ENCODE results near the gene OR10J5. TPM values are rescaled to one million over a fixed set of nuclear protein-coding genes. Genes with fewer than 3 reads are reported as not detected.
"Not testable (repeated sequence)": the region's sequence is repeated elsewhere in the genome, so short reads cannot be mapped to it uniquely, and the experiment has no call there.

OR10J5 gene, protein sequence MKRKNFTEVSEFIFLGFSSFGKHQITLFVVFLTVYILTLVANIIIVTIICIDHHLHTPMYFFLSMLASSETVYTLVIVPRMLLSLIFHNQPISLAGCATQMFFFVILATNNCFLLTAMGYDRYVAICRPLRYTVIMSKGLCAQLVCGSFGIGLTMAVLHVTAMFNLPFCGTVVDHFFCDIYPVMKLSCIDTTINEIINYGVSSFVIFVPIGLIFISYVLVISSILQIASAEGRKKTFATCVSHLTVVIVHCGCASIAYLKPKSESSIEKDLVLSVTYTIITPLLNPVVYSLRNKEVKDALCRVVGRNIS
- not detected for total RNA-seq
- 0 reads per million in 2 donors for total RNA-seq

DNA sequence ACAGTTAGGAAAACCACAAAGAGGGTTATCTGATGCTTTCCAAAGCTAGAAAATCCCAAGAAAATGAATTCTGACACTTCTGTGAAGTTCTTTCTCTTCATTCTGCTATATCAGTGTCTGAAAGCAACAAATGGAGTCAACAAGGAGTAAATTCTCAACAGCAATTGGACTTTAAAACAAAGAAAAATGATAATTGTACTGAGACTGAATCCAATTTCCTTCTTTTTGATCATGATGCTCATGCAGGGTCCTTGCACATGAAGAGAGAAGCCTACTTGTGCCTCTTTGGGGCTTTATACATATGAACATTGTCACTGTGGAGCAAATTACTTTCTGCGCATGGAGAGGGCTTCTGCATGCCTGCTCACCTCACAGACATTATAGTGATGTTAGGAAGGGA, at the start of gene OR10J5:
Gene OR10J5, minus strand, starts transcription at position 101 of the 400 bp plus-strand sequence. Its CDS starts 0 bp downstream, at position 101.
- no peaks in the 10 kb centered on the region for H3K9me3 ChIP-seq (ENCODE audit: control insufficient read depth, low read length, poor library complexity, severe bottlenecking)
- Mint-ChIP-seq H3K4me1 (no peaks in the 10 kb centered on the region), H3K27me3 (peaks cover 27% of the 10 kb centered on the region), H3K4me3 (no peak within 1 kb of the TSS), H3K36me3 (ENCODE audit: low read depth) (no peaks in the 10 kb centered on the region), H3K27ac (no peak within 1 kb of the TSS)
- DNase-seq: no peak
- ATAC-seq: no peak

DNA sequence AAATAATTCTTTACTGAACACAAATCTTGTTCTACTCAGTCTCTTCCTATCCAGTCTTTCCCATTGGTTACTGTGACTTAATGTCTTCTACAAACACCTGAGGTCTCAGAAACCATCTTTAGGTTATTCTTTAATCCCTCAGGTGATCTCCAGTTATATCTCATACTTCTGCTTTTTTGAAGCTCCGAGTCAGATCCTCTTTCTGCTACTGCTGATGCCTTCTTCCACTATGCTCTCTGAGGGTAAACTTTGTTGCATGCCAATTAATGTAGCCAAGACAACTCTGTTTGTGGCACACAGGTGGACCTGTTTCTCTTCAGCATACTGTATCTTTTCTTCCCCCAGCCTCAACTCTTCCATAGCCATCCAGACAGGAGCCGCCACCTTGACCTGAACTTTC, 48.7 kb upstream of the OR10J5 start:
- no peaks in the 10 kb centered on the region for H3K36me3 Mint-ChIP-seq (ENCODE audit: low read depth)
- H3K4me3 Mint-ChIP-seq: no peak overlapping the region
- no peak for ATAC-seq
- H3K4me1 Mint-ChIP-seq: no peaks in the 10 kb centered on the region
- H3K9me3 ChIP-seq (ENCODE audit: control insufficient read depth, low read length, poor library complexity, severe bottlenecking): no peaks in the 10 kb centered on the region
- no peak overlapping the region for H3K27ac Mint-ChIP-seq
- peaks cover 17% of the 10 kb centered on the region for H3K27me3 Mint-ChIP-seq
- no peak for DNase-seq

DNA sequence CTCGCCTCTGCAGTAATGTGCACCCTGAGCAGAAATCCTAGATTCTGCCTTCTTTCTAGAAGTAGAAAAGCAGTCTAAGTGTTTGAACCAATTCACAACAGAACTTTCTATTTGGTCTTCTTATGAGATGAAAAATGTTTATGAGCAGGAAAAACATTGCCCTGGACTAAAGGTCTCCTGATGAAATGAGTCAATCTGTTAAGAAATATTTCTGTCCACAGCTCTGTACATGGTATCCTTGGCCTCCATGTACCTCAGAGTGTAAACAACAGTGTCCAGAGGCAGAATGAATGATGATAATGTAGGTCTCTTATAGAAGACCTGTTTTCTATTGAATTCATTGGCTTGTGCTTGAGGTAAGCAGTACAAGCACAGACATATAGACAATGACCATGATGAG, 45.6 kb upstream of the OR10J5 start:
- no peak for ATAC-seq
- no peak for DNase-seq
- peaks cover 17% of the 10 kb centered on the region for H3K27me3 Mint-ChIP-seq
- peaks cover 2% of the 10 kb centered on the region for H3K36me3 Mint-ChIP-seq (ENCODE audit: low read depth)
- H3K4me1 Mint-ChIP-seq: no peaks in the 10 kb centered on the region
- H3K9me3 ChIP-seq (ENCODE audit: control insufficient read depth, low read length, poor library complexity, severe bottlenecking): no peaks in the 10 kb centered on the region
- H3K27ac Mint-ChIP-seq: no peak overlapping the region
- no peak overlapping the region for H3K4me3 Mint-ChIP-seq

DNA sequence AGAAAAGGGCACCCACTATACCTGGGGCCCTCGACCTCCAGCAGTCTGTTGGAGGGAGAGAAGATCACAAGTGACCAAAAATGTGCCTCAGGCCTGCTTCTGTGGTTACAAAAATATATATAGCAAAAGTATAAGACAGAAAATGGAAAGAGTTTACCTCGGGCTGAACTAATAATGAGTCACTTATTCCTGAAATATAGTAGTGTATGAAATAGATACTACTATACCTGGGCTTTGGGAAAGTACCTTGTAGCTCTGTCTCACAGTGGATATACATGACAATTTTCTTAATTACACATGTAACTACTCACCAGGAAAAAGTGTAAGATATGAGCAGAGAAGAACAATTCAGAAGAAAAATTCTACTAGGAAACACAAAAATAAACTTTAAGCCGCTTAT, 44.5 kb upstream of the OR10J5 start:
- H3K9me3 ChIP-seq (ENCODE audit: control insufficient read depth, low read length, poor library complexity, severe bottlenecking): no peaks in the 10 kb centered on the region
- H3K4me1 Mint-ChIP-seq: no peaks in the 10 kb centered on the region
- H3K4me3 Mint-ChIP-seq: no peak overlapping the region
- H3K27ac Mint-ChIP-seq: no peak overlapping the region
- H3K27me3 Mint-ChIP-seq: peaks cover 24% of the 10 kb centered on the region
- peaks cover 2% of the 10 kb centered on the region for H3K36me3 Mint-ChIP-seq (ENCODE audit: low read depth)
- DNase-seq: no peak
- no peak for ATAC-seq

DNA sequence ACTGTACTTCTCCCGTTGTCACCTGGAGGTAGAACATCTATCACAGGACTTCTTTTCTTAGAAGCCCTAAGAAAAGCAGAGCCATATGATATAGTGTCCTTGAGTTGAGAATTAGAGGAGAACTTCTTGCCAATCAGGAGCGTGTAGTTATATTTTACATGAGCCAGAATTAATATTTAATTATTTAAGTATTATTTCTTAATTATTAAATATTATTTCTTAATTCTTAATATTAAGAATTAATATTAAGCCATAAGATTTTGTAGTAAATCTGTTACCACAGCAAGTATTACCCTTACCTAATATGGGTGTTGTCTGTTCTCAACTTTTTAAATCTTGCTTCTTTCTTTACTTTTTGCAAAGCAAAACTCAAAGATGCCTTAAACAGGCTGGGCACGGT, 41.6 kb upstream of the OR10J5 start:
- DNase-seq (no peak), ATAC-seq (no peak)
- H3K9me3 ChIP-seq (ENCODE audit: control insufficient read depth, low read length, poor library complexity, severe bottlenecking): no peaks in the 10 kb centered on the region
- H3K4me1 Mint-ChIP-seq: no peaks in the 10 kb centered on the region
- H3K36me3 Mint-ChIP-seq (ENCODE audit: low read depth): peaks cover 2% of the 10 kb centered on the region
- no peak overlapping the region for H3K27ac Mint-ChIP-seq
- H3K27me3 Mint-ChIP-seq: peaks cover 36% of the 10 kb centered on the region
- H3K4me3 Mint-ChIP-seq: no peak overlapping the region

DNA sequence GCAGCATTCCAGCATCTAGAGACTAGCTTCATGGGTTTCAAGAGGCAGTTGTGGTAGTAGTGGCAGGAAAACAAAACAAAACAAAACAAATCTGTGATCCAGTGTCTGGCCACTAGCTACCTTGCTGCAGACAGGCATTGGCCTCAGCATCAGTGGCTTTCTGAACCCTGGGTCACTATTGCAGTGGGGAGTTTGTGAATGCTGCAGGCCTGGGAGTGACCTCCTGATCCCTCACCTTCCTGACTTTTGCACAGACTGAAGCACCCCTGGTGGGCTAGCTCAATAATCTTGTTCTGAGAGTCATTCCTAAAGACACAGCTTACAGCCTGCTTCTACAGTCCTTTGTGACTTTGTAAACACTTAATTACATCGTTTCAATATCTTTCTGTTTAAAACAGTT, 26.9 kb upstream of the OR10J5 start:
- H3K36me3 Mint-ChIP-seq (ENCODE audit: low read depth): no peaks in the 10 kb centered on the region
- H3K27me3 Mint-ChIP-seq: peaks cover 17% of the 10 kb centered on the region
- no peaks in the 10 kb centered on the region for H3K9me3 ChIP-seq (ENCODE audit: control insufficient read depth, low read length, poor library complexity, severe bottlenecking)
- H3K4me1 Mint-ChIP-seq: no peaks in the 10 kb centered on the region
- no peak for ATAC-seq
- H3K4me3 Mint-ChIP-seq: no peak overlapping the region
- no peak overlapping the region for H3K27ac Mint-ChIP-seq
- DNase-seq: no peak

DNA sequence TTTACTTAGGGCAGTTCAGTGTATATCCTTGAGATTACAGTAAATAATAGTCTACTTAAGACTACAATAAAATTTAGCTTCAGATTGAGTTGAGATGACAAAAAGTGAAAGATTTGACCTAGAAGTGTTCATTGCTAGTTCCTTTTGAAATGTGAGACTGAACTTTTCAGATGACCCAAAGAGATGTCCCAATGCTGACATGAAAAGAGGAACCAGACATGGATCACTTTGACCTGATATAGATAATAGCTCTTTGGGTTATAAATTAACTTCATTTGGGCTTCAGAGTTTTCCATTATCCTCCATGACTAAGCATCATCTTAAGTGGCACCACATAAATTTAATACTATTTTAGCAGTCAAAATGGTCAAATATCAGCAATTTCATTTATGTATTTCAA, 25.7 kb upstream of the OR10J5 start:
- H3K4me1 Mint-ChIP-seq: no peaks in the 10 kb centered on the region
- DNase-seq: no peak
- peaks cover 20% of the 10 kb centered on the region for H3K27me3 Mint-ChIP-seq
- no peak for ATAC-seq
- H3K9me3 ChIP-seq (ENCODE audit: control insufficient read depth, low read length, poor library complexity, severe bottlenecking): no peaks in the 10 kb centered on the region
- H3K27ac Mint-ChIP-seq: no peak overlapping the region
- H3K4me3 Mint-ChIP-seq: no peak overlapping the region
- H3K36me3 Mint-ChIP-seq (ENCODE audit: low read depth): no peaks in the 10 kb centered on the region

DNA sequence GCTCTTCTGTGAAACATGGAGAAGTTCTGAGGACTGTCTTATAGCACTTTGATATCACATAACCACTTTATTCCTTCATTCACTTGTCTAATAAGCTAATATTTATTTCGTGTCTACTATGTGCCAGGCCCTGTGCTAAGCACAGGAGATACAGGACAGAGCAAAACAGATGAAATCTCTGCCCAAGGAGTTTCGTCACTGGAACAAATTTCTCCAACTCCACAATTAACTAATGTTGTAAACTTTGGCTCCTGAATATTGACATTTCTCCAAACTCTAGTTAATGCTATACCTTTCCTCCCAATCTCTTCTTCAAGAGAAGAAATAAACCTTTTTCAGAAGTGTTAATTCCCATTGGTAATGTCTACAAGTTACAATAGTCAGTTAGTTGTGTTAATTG, 24.8 kb upstream of the OR10J5 start:
- no peak overlapping the region for H3K4me3 Mint-ChIP-seq
- no peaks in the 10 kb centered on the region for H3K9me3 ChIP-seq (ENCODE audit: control insufficient read depth, low read length, poor library complexity, severe bottlenecking)
- H3K27ac Mint-ChIP-seq: no peak overlapping the region
- ATAC-seq: no peak
- DNase-seq: no peak
- no peaks in the 10 kb centered on the region for H3K4me1 Mint-ChIP-seq
- H3K27me3 Mint-ChIP-seq: peaks cover 20% of the 10 kb centered on the region
- no peaks in the 10 kb centered on the region for H3K36me3 Mint-ChIP-seq (ENCODE audit: low read depth)

DNA sequence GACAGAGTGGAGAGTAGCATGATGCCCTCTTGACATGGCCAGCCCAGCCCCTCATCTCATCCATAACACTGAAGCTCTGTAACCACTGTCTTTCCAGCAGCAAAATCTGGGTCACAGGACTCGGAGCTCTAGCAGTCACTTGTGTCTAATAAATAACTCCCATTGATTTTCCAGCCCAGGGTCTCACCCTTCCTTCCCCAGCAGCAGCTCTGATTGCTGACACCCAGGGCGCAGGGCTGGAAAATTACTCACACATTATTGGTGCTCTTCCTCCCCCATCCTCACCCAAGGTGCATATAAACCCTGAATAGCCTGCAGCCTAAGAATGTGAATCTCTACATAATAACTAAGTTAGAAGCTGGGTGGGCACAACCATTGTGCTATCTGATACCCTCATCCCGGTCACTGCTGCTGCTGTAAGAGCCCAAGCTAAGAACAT, 21.1 kb upstream of the OR10J5 start:
- H3K27ac Mint-ChIP-seq: no peak overlapping the region
- no peak for ATAC-seq
- H3K36me3 Mint-ChIP-seq (ENCODE audit: low read depth): no peaks in the 10 kb centered on the region
- H3K27me3 Mint-ChIP-seq: peaks cover 21% of the 10 kb centered on the region
- H3K4me1 Mint-ChIP-seq: no peaks in the 10 kb centered on the region
- no peak for DNase-seq
- no peaks in the 10 kb centered on the region for H3K9me3 ChIP-seq (ENCODE audit: control insufficient read depth, low read length, poor library complexity, severe bottlenecking)
- no peak overlapping the region for H3K4me3 Mint-ChIP-seq

DNA sequence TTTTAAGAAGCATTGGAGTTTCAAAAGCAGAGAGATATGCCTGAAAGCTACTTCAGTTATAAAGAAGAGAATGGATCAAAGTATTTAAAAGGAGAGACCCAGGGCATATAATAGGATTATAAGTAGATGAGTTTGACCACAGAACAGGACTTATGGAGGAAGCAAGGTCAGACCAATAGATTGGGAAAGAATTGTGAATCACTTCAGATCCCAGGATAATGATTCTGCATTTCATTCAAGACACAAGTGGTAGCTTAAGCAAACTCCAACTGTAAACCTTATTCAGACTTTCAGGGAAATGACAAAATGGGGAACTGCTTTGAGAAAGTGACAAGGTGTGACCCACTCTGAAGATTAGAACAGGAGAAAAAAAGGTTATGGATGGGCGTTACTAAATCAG, 18.9 kb upstream of the OR10J5 start:
- Mint-ChIP-seq H3K4me1 (no peaks in the 10 kb centered on the region), H3K27me3 (peaks cover 24% of the 10 kb centered on the region), H3K4me3 (no peak overlapping the region), H3K36me3 (ENCODE audit: low read depth) (no peaks in the 10 kb centered on the region), H3K27ac (no peak overlapping the region)
- no peaks in the 10 kb centered on the region for H3K9me3 ChIP-seq (ENCODE audit: control insufficient read depth, low read length, poor library complexity, severe bottlenecking)
- ATAC-seq (no peak), DNase-seq (no peak)

DNA sequence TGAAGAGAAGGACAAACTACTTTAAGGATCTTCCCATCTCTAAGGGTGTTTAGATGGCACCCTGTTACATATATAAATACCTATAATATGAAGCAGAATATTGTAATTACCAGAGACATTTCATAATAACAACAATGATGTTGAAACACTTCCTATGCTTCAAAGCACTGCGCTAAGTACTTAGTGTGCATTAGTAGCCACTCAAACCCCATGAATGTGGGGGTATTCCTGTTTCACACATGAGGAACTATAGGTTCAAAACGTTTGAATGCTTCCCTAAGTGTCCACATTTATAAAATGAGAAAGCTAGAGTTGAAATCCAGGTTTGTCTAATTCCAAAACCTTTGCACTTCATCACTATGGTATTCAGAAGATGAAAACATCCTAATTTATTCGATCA, 18.5 kb upstream of the OR10J5 start:
- DNase-seq (no peak), ATAC-seq (no peak)
- peaks cover 24% of the 10 kb centered on the region for H3K27me3 Mint-ChIP-seq
- no peaks in the 10 kb centered on the region for H3K4me1 Mint-ChIP-seq
- H3K9me3 ChIP-seq (ENCODE audit: control insufficient read depth, low read length, poor library complexity, severe bottlenecking): no peaks in the 10 kb centered on the region
- no peak overlapping the region for H3K4me3 Mint-ChIP-seq
- H3K36me3 Mint-ChIP-seq (ENCODE audit: low read depth): no peaks in the 10 kb centered on the region
- no peak overlapping the region for H3K27ac Mint-ChIP-seq

DNA sequence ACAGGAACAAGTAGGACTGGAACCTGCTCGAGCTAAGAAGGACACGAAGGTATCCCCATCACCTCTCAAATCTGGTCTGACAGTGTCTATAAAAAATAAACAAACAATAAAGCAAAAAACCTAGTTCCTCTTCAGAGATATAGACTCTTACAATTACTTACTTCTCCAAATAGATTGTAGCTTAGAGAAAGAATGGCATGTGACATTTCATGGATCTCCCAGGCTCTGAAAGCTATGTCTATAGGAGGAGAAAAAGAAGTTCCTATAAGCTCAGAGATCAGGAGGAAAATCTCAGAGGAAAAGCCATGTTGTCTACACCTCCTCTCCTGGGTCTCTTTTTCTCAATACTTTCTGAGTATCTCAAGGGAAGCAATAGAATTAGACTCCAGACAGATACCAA, 12.3 kb upstream of the OR10J5 start:
- peaks cover 34% of the 10 kb centered on the region for H3K27me3 Mint-ChIP-seq
- no peak overlapping the region for H3K27ac Mint-ChIP-seq
- H3K9me3 ChIP-seq (ENCODE audit: control insufficient read depth, low read length, poor library complexity, severe bottlenecking): no peaks in the 10 kb centered on the region
- H3K4me1 Mint-ChIP-seq: no peaks in the 10 kb centered on the region
- ATAC-seq (no peak), DNase-seq (no peak)
- H3K4me3 Mint-ChIP-seq: no peak overlapping the region
- H3K36me3 Mint-ChIP-seq (ENCODE audit: low read depth): no peaks in the 10 kb centered on the region

DNA sequence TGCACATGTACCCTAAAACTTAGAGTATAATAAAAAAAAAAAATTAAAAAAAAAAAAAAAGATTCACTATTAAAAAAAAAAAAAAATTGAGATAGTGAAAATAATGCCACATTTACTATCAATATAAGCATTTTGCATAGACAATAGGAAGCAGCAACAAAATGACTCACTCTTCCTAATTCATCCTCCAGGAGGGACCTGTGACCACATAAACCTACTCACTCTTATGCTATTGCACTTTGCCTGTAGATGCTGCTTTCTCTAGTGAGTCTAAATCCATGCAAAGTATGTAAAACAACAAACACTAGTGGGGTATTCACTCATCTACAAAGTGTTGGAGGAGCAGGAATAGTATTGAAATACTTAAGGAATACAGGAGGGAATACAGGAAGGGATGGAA, 2.9 kb downstream of the OR10J5 start:
- no peaks in the 10 kb centered on the region for H3K36me3 Mint-ChIP-seq (ENCODE audit: low read depth)
- ATAC-seq (no peak), DNase-seq (no peak)
- no peaks in the 10 kb centered on the region for H3K9me3 ChIP-seq (ENCODE audit: control insufficient read depth, low read length, poor library complexity, severe bottlenecking)
- H3K27me3 Mint-ChIP-seq: peaks cover 27% of the 10 kb centered on the region
- H3K27ac Mint-ChIP-seq: no peak overlapping the region
- no peaks in the 10 kb centered on the region for H3K4me1 Mint-ChIP-seq
- H3K4me3 Mint-ChIP-seq: no peak overlapping the region

- not testable (repeated sequence) for H3K9me3 ChIP-seq (ENCODE audit: control insufficient read depth, low read length, poor library complexity, severe bottlenecking); ATAC-seq; H3K27ac Mint-ChIP-seq; H3K27me3 Mint-ChIP-seq; H3K4me1 Mint-ChIP-seq; H3K4me3 Mint-ChIP-seq; H3K36me3 Mint-ChIP-seq (ENCODE audit: low read depth); DNase-seq
These were observed 11.0 kb downstream of the OR10J5 start for GRCh38 chr1:159524792-159525191.

All from T-helper 17 cell (primary cell).